AG04450 (cell line): ENCODE results near the gene SCYGR8. TPM values are rescaled to one million over a fixed set of nuclear protein-coding genes. Genes with fewer than 3 reads are reported as not detected.
"Not testable (repeated sequence)": the region's sequence is repeated elsewhere in the genome, so short reads cannot be mapped to it uniquely, and the experiment has no call there.

Source experiments
- CTCF ChIA-PET: fragments of 300-600, 350-600 bp; formaldehyde crosslinking; extraction: SDS; loops from one replicate; lab custom pipeline; 2022; ENCODE audit warnings: antibody characterized with exemption, inconsistent platforms; lab: Charles Lee
- POLR2A ChIA-PET: fragments of 350-600 bp; formaldehyde crosslinking; extraction: SDS; loops from one replicate; lab custom pipeline; 2021; ENCODE audit warnings: antibody characterized with exemption, inconsistent platforms; lab: Yijun Ruan, JAX
- DNase-seq: peaks from one replicate; pipeline ENCODE4 v3.0.0-alpha.2; 2011; ENCODE audit warnings: low read depth, low spot score
- H3K27ac ChIP-seq: one replicate; pipeline ENCODE4 v1.5.1; 2012; ENCODE audit warnings: low read depth, low read length, control low read depth
- H3K27me3 ChIP-seq: one replicate; pipeline ENCODE4 v1.6.0; 2012; ENCODE audit warnings: low read length; ENCODE audit not compliant: control insufficient read depth, insufficient read depth
- H3K4me3 ChIP-seq: 2 replicates; pipeline ENCODE4 v1.5.1; 2011; ENCODE audit warnings: mild to moderate bottlenecking, low read depth, low read length, control low read depth
- H3K9me3 ChIP-seq: 2 replicates; pipeline ENCODE4 v1.5.1; 2012; ENCODE audit warnings: low read length; ENCODE audit not compliant: control insufficient read depth, insufficient read depth
- CTCF ChIP-seq: IDR thresholded peaks from 2 replicates; pipeline ENCODE4 v1.5.1; 2011; ENCODE audit warnings: low read depth, low read length, control low read depth, inconsistent platforms
- polyA plus RNA-seq: library from polyadenylated mRNA; depleted of rRNA; stranded (reverse); fragments of >200 nt; gene quantifications from 2 replicates; pipeline ENCODE4 v1.2.3, GENCODE V29; 2011

Gene SCYGR8
- polyA plus RNA-seq, 1 experiment = not detected

GRCh38 chr2:227717687-227718567, 27.8 kb upstream of the SCYGR8 start, which contains the start of gene SLC19A3:
Gene SLC19A3 (minus strand): TSS chr2:227718028. CDS start chr2:227702318, 15,710 bp downstream.
- Histone ChIP-seq H3K4me3 (peak within 1 kb of the TSS; percentile 54), H3K9me3 (no peaks in the 10 kb centered on the region; the same call in 1 of the 2 replicates), H3K27ac (peak within 1 kb of the TSS; percentile 24), H3K27me3 (peaks cover 3% of the 10 kb centered on the region)
- POLR2A ChIA-PET = no interaction called here
- DNase-seq = peak; percentile 27
- CTCF ChIA-PET = interaction anchor here (0.8 to 1.5 kb wide), 2 partner anchors 49 to 198 kb away, joined by 3 to 5 read pairs; no protein-coding TSS in a partner anchor
- TF ChIP-seq CTCF = no peak

GRCh38 chr2:227719641-227720040, 26.1 kb upstream of the SCYGR8 start:
- Histone ChIP-seq H3K4me3 (no peak overlapping the region), H3K27me3 (peaks cover 2% of the 10 kb centered on the region), H3K9me3 (no peaks in the 10 kb centered on the region; the same call in 1 of the 2 replicates), H3K27ac (no peak overlapping the region)
- CTCF ChIA-PET = interaction anchor here (0.6 kb wide), 1 partner anchor 330 kb away, joined by 5 read pairs; no protein-coding TSS in a partner anchor
- no peak for DNase-seq
- TF ChIP-seq CTCF = no peak
- POLR2A ChIA-PET = no interaction called here

- CTCF ChIA-PET = interaction anchor here (0.7 to 0.9 kb wide), 2 partner anchors 45 to 1710 kb away, joined by 3 to 8 read pairs; no protein-coding TSS in a partner anchor
- Histone ChIP-seq H3K27me3 (peaks cover 2% of the 10 kb centered on the region), H3K9me3 (no peaks in the 10 kb centered on the region; the same call in 1 of the 2 replicates), H3K4me3 (no peak overlapping the region), H3K27ac (no peak overlapping the region)
- DNase-seq = no peak
- POLR2A ChIA-PET = no interaction called here
- TF ChIP-seq CTCF = no peak
These were observed 25.0 kb upstream of the SCYGR8 start for GRCh38 chr2:227720680-227721079.

GRCh38 chr2:227722821-227723220, 22.9 kb upstream of the SCYGR8 start:
- not testable (repeated sequence) for DNase-seq, H3K4me3 ChIP-seq

DNA sequence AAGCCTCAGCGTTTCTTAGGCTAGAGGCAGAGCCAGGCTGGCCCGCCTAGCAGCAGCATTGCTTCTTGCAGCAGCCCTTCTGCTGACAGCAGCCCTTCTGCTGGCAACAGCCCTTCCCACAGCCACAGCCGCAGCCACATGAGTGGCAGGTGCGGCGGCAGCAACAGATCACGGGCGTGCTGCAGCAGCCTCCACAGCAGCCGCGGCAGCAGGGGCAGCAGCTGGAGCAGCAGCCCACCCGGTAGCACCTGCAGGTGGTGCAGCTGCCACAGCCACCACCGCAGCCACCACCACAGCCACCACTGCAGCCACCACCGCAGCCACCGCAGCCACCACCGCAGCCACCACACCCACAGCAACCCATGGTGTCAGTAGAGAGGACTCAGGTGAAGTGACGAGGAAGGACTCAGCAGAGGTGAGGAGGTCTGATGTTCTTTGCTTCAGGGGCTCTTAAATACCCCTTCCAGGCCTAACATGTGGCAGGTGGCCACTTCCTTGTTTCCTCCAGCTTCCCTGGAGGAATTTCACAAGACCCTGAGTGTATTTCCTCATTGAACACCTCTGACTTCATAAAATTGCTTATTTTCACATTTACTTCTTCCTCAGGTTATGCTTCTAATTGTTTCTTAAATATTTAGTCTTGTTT, 21.2 kb upstream of the SCYGR8 start, which contains the start of gene SCYGR6:
TSS of gene SCYGR6 (minus strand) at position 364 of the 646 bp plus-strand sequence. CDS start at position 364, 0 bp downstream.
- Histone ChIP-seq H3K4me3 (no peak within 1 kb of the TSS), H3K27me3 (peaks cover 2% of the 10 kb centered on the region), H3K27ac (no peak within 1 kb of the TSS), H3K9me3 (no peaks in the 10 kb centered on the region)
- POLR2A ChIA-PET = no interaction called here
- no peak for DNase-seq
- CTCF ChIA-PET = interaction anchor here (0.7 kb wide), 1 partner anchor 24 kb away, joined by 3 read pairs; no protein-coding TSS in a partner anchor
- TF ChIP-seq CTCF = no peak

More at GRCh38 chr2:227722821-227723220, 22.9 kb upstream of the SCYGR8 start:
- CTCF ChIA-PET, H3K9me3 ChIP-seq, POLR2A ChIA-PET, H3K27ac ChIP-seq, H3K27me3 ChIP-seq: not testable (repeated sequence)
